HUES64 (cell line): Measurements from ENCODE around the gene SERTAD2.

Experiments
- H3K27ac ChIP-seq: 2 replicates; pipeline ENCODE4 v1.7.0; 2013; ENCODE audit warnings: low read depth, low read length, inconsistent platforms
- H3K27me3 ChIP-seq: 2 replicates; pipeline ENCODE4 v1.6.1; 2013; ENCODE audit warnings: mild to moderate bottlenecking, low read length; ENCODE audit not compliant: insufficient read depth
- H3K36me3 ChIP-seq: 2 replicates; pipeline ENCODE4 v1.6.1; 2013; ENCODE audit warnings: mild to moderate bottlenecking, low read length; ENCODE audit not compliant: insufficient read depth
- H3K4me1 ChIP-seq: 2 replicates; pipeline ENCODE4 v1.6.1; 2013; ENCODE audit warnings: mild to moderate bottlenecking, low read length, moderate library complexity; ENCODE audit not compliant: insufficient read depth
- H3K4me3 ChIP-seq: 2 replicates; pipeline ENCODE4 v1.5.1; 2013; ENCODE audit warnings: mild to moderate bottlenecking, low read length, moderate library complexity
- H3K9ac ChIP-seq: 2 replicates; pipeline ENCODE4 v1.6.1; 2013; ENCODE audit warnings: mild to moderate bottlenecking, low read depth, low read length
- H3K9me3 ChIP-seq: 2 replicates; pipeline ENCODE4 v1.6.1; 2013; ENCODE audit warnings: low read depth, low read length; ENCODE audit not compliant: insufficient read depth
- WGBS: fragments of 150-250, 120-280 bp; methylation state at CpG from one replicate; pipeline ENCODE4 v1.1.7; 2013; ENCODE audit warnings: missing lambda C conversion rate; 5-methylcytosine and 5-hydroxymethylcytosine counted together

Gene SERTAD2

GRCh38 chr2:64625299-64626145 lies 28.2 kb downstream of the SERTAD2 start:
- no peaks in the 10 kb centered on the region for H3K9me3 ChIP-seq
- H3K27me3 ChIP-seq, result no peaks in the 10 kb centered on the region
- no peaks in the 10 kb centered on the region for H3K36me3 ChIP-seq
- peaks cover 12% of the 10 kb centered on the region for H3K4me1 ChIP-seq
- no peak overlapping the region for H3K9ac ChIP-seq
- H3K4me3 ChIP-seq, result no peak overlapping the region
- H3K27ac ChIP-seq, result no peak overlapping the region
- 83% methylated on average over 7 of the region's 7 CpGs for WGBS

DNA sequence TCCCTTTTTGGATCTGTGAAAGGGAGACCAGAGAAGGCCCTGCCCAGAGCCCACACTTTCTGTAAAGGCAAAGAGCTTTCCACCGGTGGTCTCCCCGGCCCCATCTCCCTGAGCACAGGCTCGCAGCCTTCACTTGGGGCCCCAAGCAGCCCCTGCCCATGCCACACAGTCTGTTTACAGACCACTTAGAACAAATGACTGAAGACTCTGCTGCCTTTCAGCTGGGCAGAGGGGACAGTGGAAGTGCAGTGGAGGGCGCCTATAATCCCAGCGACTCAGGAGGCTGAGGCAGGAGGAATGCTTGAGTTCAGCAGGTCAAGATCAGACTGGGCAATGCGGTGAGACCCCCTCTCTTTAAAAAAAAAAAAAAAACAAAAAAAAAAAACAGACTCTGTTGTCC lies 28.9 kb downstream of the SERTAD2 start:
- H3K4me3 ChIP-seq, result no peak overlapping the region
- H3K27ac ChIP-seq, result no peak overlapping the region
- H3K9ac ChIP-seq, result no peak overlapping the region
- 89% methylated on average over 6 of the region's 6 CpGs for WGBS
- H3K27me3 ChIP-seq, result no peaks in the 10 kb centered on the region
- H3K4me1 ChIP-seq, result peaks cover 19% of the 10 kb centered on the region
- no peaks in the 10 kb centered on the region for H3K9me3 ChIP-seq
- no peaks in the 10 kb centered on the region for H3K36me3 ChIP-seq

- Histone ChIP-seq H3K36me3 (no peaks in the 10 kb centered on the region), H3K27ac (no peak overlapping the region), H3K9me3 (no peaks in the 10 kb centered on the region), H3K27me3 (no peaks in the 10 kb centered on the region), H3K4me3 (no peak overlapping the region), H3K9ac (no peak overlapping the region), H3K4me1 (peaks cover 21% of the 10 kb centered on the region)
- 89% methylated on average over 6 of the region's 6 CpGs for WGBS
These were observed 29.6 kb downstream of the SERTAD2 start for GRCh38 chr2:64624108-64624610.

DNA sequence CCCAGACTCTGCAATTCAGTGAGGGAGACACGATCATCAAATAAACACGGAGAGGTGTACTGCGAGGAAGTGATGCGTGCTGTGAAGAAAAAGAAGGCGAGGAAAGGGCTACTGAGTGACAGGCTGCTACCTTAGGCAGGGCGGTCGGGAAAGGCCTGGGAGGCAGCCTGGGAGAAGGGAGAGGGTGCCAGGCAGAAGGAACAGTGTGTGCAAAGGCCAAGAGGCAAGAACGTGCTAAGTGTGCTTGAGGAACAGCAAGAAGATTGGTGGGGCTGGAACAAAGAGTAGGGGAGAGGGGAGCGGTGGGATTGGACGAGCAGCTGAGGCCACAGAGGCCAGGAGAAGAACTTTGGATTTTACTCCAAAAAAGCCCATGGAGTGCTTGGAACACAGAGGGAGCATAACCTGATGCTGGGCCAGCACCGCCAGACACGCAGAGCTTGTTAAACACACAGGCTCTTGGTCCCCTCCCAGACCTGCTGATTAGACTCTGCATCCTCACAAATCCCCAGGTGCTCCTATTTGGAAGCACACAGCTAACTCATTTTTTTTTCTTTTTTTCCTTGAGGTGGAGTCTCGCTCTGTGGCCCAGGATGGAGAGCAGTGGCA lies 30.4 kb downstream of the SERTAD2 start:
- no peaks in the 10 kb centered on the region for H3K36me3 ChIP-seq
- WGBS, result 87% methylated on average over 13 of the region's 13 CpGs

GRCh38 chr2:64622443-64623241 lies 31.1 kb downstream of the SERTAD2 start:
- H3K9me3 ChIP-seq, result no peaks in the 10 kb centered on the region
- H3K36me3 ChIP-seq, result no peaks in the 10 kb centered on the region
- no peaks in the 10 kb centered on the region for H3K27me3 ChIP-seq
- no peak overlapping the region for H3K4me3 ChIP-seq
- H3K27ac ChIP-seq, result 0 out of 2 replicates have a peak overlapping the region, but pooled peaks have one; percentile 4
- WGBS, result 74% methylated on average over 13 of the region's 13 CpGs
- H3K9ac ChIP-seq, result no peak overlapping the region
- H3K4me1 ChIP-seq, result peaks cover 27% of the 10 kb centered on the region

More for the DNA sequence above, 30.4 kb downstream of the SERTAD2 start:
- Histone ChIP-seq H3K9ac (no peak overlapping the region), H3K27ac (no peak overlapping the region), H3K4me3 (no peak overlapping the region), H3K27me3 (no peaks in the 10 kb centered on the region), H3K9me3 (no peaks in the 10 kb centered on the region), H3K4me1 (peaks cover 22% of the 10 kb centered on the region)

DNA sequence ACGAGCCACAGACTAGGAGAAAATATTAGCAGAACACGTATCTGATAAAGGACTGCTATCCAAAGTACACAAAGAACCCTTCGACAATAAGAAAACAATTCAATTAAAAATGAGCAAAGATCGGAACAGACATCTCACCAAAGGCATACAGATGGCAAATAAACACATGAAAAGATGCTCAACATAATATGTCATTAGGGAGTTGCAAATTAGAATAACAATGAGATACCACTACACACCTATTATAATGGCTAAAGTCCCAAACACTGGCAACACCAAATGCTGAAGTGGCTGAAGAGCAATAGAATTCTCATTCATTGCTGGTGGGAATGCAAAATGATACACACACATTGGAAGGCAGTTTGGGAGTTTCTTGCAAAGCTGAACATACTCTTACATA lies 33.1 kb downstream of the SERTAD2 start:
- peaks cover 35% of the 10 kb centered on the region for H3K4me1 ChIP-seq
- H3K27me3 ChIP-seq, result no peaks in the 10 kb centered on the region
- WGBS, result 86% methylated on average over 4 of the region's 4 CpGs
- no peak overlapping the region for H3K27ac ChIP-seq
- no peaks in the 10 kb centered on the region for H3K9me3 ChIP-seq
- H3K9ac ChIP-seq, result no peak overlapping the region
- no peaks in the 10 kb centered on the region for H3K36me3 ChIP-seq
- H3K4me3 ChIP-seq, result no peak overlapping the region

DNA sequence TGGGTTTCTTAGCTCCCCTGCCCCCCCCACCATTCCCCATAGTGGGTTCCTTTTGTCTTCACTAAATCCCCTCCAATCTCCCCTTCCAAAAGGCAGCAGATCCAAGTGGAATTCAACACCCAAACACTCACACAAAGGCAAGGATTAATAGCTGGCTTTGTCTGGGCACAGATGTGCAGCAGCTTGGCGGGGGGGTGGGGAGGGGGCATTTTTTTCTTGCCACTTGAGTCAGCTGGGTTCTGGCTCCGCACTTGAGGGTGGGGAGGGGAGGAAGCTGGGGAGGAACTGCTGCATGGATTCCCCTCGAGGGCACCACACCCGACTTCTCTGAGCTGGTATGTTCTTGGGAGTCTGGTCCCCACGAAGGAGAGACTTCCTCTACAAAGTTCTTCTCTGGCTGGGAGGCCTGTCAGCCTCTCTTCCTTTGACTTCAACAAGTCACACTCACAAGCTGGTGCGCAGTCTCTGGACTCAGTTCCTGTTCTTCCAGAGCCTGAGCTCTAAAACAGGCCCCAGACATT lies 36.0 kb downstream of the SERTAD2 start:
- Histone ChIP-seq H3K27me3 (no peaks in the 10 kb centered on the region), H3K27ac (peak overlapping the region; percentile 40; the same call in 1 of the 2 replicates)
- 49% methylated on average over 6 of the region's 6 CpGs for WGBS

GRCh38 chr2:64615844-64616536 lies 37.7 kb downstream of the SERTAD2 start:
- no peaks in the 10 kb centered on the region for H3K36me3 ChIP-seq
- H3K4me3 ChIP-seq, result no peak overlapping the region
- H3K27me3 ChIP-seq, result peaks cover 3% of the 10 kb centered on the region; the same call in 1 of the 2 replicates
- no peak overlapping the region for H3K9ac ChIP-seq
- H3K27ac ChIP-seq, result no peak overlapping the region
- WGBS, result 96% methylated on average over 7 of the region's 7 CpGs
- no peaks in the 10 kb centered on the region for H3K9me3 ChIP-seq
- H3K4me1 ChIP-seq, result peaks cover 27% of the 10 kb centered on the region

More for the DNA sequence above, 36.0 kb downstream of the SERTAD2 start:
- Histone ChIP-seq H3K9ac (no peak overlapping the region), H3K9me3 (no peaks in the 10 kb centered on the region), H3K4me1 (peaks cover 32% of the 10 kb centered on the region), H3K36me3 (no peaks in the 10 kb centered on the region), H3K4me3 (no peak overlapping the region)

GRCh38 chr2:64615192-64615763 lies 38.4 kb downstream of the SERTAD2 start:
- H3K9ac ChIP-seq, result no peak overlapping the region
- no peak overlapping the region for H3K4me3 ChIP-seq
- H3K27me3 ChIP-seq, result peaks cover 5% of the 10 kb centered on the region; the same call in 1 of the 2 replicates
- 93% methylated on average over 6 of the region's 6 CpGs for WGBS
- H3K9me3 ChIP-seq, result no peaks in the 10 kb centered on the region
- H3K4me1 ChIP-seq, result peaks cover 20% of the 10 kb centered on the region
- no peak overlapping the region for H3K27ac ChIP-seq
- no peaks in the 10 kb centered on the region for H3K36me3 ChIP-seq

- Histone ChIP-seq H3K36me3 (no peaks in the 10 kb centered on the region), H3K27ac (no peak overlapping the region), H3K4me3 (no peak overlapping the region), H3K9ac (no peak overlapping the region), H3K9me3 (no peaks in the 10 kb centered on the region), H3K4me1 (peaks cover 11% of the 10 kb centered on the region), H3K27me3 (peaks cover 20% of the 10 kb centered on the region)
- 93% methylated on average over 6 of the region's 7 CpGs for WGBS
These were observed 40.4 kb downstream of the SERTAD2 start for GRCh38 chr2:64613276-64613675.
